Effector CD8-positive, alpha-beta T cell (primary cell): Measurements from ENCODE around the gene CELA3A.
"Not testable (repeated sequence)": the region's sequence is repeated elsewhere in the genome, so short reads cannot be mapped to it uniquely, and the experiment has no call there.

Source experiments
- DNase-seq: peaks from one replicate; lab custom pipeline; 2025; lab: John Stamatoyannopoulos, UW

Gene CELA3A

GRCh38 chr1:21981253-21981652, 20.2 kb upstream of the CELA3A start:
- DNase-seq = not testable (repeated sequence)

GRCh38 chr1:21982122-21982521, 19.3 kb upstream of the CELA3A start:
- DNase-seq = not testable (repeated sequence)

GRCh38 chr1:21983539-21983938, 17.9 kb upstream of the CELA3A start:
- not testable (repeated sequence) for DNase-seq

- not testable (repeated sequence) for DNase-seq
Observed at GRCh38 chr1:21985893-21986292, 15.6 kb upstream of the CELA3A start.

GRCh38 chr1:21986386-21986785, 15.1 kb upstream of the CELA3A start:
- not testable (repeated sequence) for DNase-seq

- not testable (repeated sequence) for DNase-seq
Observed at GRCh38 chr1:21989672-21990393, 11.6 kb upstream of the CELA3A start.

GRCh38 chr1:21992186-21992585, 9.3 kb upstream of the CELA3A start:
- DNase-seq = not testable (repeated sequence)

GRCh38 chr1:21994716-21995115, 6.7 kb upstream of the CELA3A start:
- DNase-seq = not testable (repeated sequence)

GRCh38 chr1:21996663-21996970, 4.8 kb upstream of the CELA3A start:
- not testable (repeated sequence) for DNase-seq

GRCh38 chr1:21997891-21998623, 3.4 kb upstream of the CELA3A start:
- DNase-seq = not testable (repeated sequence)

GRCh38 chr1:21998624-21999294, 2.7 kb upstream of the CELA3A start:
- not testable (repeated sequence) for DNase-seq

GRCh38 chr1:21999645-22000044, 1.8 kb upstream of the CELA3A start:
- DNase-seq = not testable (repeated sequence)

- DNase-seq = not testable (repeated sequence)
Observed at GRCh38 chr1:22002461-22002860, 1.0 kb downstream of the CELA3A start.

- not testable (repeated sequence) for DNase-seq
Observed at GRCh38 chr1:22002875-22003274, 1.4 kb downstream of the CELA3A start.

- DNase-seq = not testable (repeated sequence)
Observed at GRCh38 chr1:22003959-22004358, 2.5 kb downstream of the CELA3A start.

- not testable (repeated sequence) for DNase-seq
Observed at GRCh38 chr1:22005261-22006149, 4.0 kb downstream of the CELA3A start.

- DNase-seq = not testable (repeated sequence)
Observed at GRCh38 chr1:22006736-22007135, 5.3 kb downstream of the CELA3A start.

- not testable (repeated sequence) for DNase-seq
Observed at GRCh38 chr1:22007262-22007661, 5.8 kb downstream of the CELA3A start.

- not testable (repeated sequence) for DNase-seq
Observed at GRCh38 chr1:22009566-22009965, 8.1 kb downstream of the CELA3A start.

- not testable (repeated sequence) for DNase-seq
Observed at GRCh38 chr1:22012752-22013151, 11.3 kb downstream of the CELA3A start.

GRCh38 chr1:22014575-22015206, 13.2 kb downstream of the CELA3A start:
- DNase-seq = not testable (repeated sequence)
